Fibroblast of mammary gland (primary cell): ENCODE results near the gene PRKCH.

Experiments used
- DNase-seq: peaks from one replicate; pipeline ENCODE4 v3.0.0-alpha.2; 2010; ENCODE audit warnings: low read depth
- H3K4me3 ChIP-seq: 2 replicates; pipeline ENCODE4 v1.5.1; 2011; ENCODE audit warnings: low read depth, mild to moderate bottlenecking, low read length, moderate library complexity; ENCODE audit not compliant: control insufficient read depth
- CTCF ChIP-seq: conservative IDR thresholded peaks from 2 replicates; pipeline ENCODE4 v1.5.1; 2011; ENCODE audit warnings: low read depth, low read length, inconsistent platforms; ENCODE audit not compliant: control insufficient read depth, insufficient read depth

Gene PRKCH

GRCh38 chr14:61395115-61395725 is 73.8 kb downstream of the PRKCH start:
- no peak for DNase-seq
- no peak for TF ChIP-seq CTCF
- no peak overlapping the region for H3K4me3 ChIP-seq

- no peak overlapping the region for H3K4me3 ChIP-seq
- no peak for TF ChIP-seq CTCF
- DNase-seq = no peak
Observed at GRCh38 chr14:61396279-61396678, 74.9 kb downstream of the PRKCH start.

DNA sequence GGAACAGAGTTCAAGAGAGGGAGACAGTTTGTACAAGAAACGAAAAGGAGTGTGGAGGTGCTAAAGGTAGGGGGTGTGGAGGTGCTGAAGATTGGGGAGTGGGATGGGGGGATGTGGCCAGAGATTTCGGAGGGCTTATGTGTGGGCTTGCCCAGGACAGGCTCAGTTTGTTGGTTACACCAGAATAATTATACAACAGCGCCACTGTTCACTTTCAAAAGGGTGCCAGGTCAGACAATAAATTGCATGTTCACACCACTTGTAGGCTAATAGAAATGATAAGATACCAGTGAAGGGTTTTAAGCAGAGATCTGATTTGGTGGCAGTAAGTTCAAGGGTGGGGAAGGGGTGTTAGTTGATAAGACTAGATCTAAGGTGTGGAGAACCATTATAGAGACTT is 75.3 kb downstream of the PRKCH start:
- DNase-seq = no peak
- no peak overlapping the region for H3K4me3 ChIP-seq
- no peak for TF ChIP-seq CTCF

- TF ChIP-seq CTCF = no peak
- no peak for DNase-seq
- no peak overlapping the region for H3K4me3 ChIP-seq
Observed at GRCh38 chr14:61397615-61398014, 76.2 kb downstream of the PRKCH start.

DNA sequence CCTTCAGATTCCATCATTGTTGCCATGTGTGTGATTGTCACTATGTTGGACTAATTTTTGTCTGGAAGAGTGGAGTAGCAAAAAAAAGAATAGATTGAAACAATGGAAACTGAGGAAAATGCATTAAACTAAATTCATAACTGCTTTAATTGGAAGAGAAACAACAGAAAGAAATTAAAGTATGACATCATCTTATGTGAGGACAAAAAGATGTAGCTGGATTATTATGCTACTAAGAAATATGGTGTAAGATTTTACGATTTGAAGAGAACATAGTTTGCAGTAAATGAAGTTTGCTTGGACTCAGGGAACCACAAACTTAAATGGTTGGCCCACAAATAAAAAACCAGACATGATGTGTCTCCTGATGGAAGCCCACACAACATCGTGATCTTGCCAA is 76.8 kb downstream of the PRKCH start:
- TF ChIP-seq CTCF = no peak
- no peak overlapping the region for H3K4me3 ChIP-seq
- no peak for DNase-seq

DNA sequence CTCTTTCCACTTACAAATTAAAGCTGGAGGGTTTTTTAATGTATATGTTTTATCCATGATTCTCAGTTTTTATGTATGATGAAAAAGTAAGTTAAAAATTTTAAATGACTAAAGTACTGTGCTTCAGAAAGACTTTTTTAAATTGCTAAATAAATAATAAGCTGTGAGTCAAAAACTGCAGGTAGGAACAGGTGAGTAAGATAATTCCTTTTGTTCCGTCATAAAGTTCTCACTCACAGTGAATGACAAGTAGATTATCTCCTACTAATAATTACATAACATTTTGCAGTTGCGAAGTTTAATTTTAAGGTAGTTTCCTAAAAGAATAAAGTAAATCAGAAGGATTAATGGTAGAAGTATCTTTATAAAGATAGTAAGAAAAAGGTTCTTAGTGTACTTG is 78.0 kb downstream of the PRKCH start:
- no peak for DNase-seq
- no peak for TF ChIP-seq CTCF
- no peak overlapping the region for H3K4me3 ChIP-seq

DNA sequence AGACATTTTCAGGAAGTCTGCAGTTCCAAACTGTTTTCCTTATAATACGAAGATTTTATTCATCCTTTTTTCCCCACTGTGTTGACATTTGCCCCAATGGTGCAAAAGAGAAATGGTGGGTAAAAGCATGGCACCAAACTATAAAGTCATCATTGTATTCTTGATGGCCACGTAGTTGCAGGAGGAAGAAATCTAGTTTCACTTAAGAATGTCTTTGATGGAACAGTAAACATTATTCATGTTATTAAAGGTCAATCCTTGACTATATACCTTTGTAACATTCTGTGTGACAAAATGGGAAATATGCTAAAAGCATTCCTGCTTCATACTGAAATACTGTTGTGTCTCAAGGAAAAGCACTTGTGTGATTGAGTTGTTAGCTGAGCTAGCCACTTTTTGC is 80.1 kb downstream of the PRKCH start:
- TF ChIP-seq CTCF = no peak
- H3K4me3 ChIP-seq = no peak overlapping the region
- DNase-seq = no peak
